NB4 (cell line): ENCODE measurements around the gene EMC1.

Experiments used
- DNase-seq: peaks from one replicate; pipeline ENCODE4 v3.0.0; 2010; ENCODE audit warnings: low read depth
- H3K4me3 ChIP-seq: one replicate; pipeline ENCODE4 v1.5.1; 2011; ENCODE audit warnings: mild to moderate bottlenecking, low read depth, low read length, moderate library complexity
- CTCF ChIP-seq: IDR thresholded peaks from one replicate; pipeline ENCODE4 v1.5.1; 2012; ENCODE audit warnings: low read depth, low read length
- MAX ChIP-seq: IDR thresholded peaks from 2 replicates; pipeline ENCODE4 v1.6.1; 2011; ENCODE audit warnings: low read depth, low read length
- MYC ChIP-seq: IDR thresholded peaks from 2 replicates; pipeline ENCODE4 v1.6.1; 2011; ENCODE audit warnings: low read depth, low read length
- POLR2A ChIP-seq: IDR thresholded peaks from 2 replicates; pipeline ENCODE4 v1.6.1; 2011; ENCODE audit warnings: mild to moderate bottlenecking; ENCODE audit not compliant: insufficient read length; ENCODE audit errors: extremely low read depth

Gene EMC1

GRCh38 chr1:19198820-19199219, 52.5 kb downstream of the EMC1 start:
- DNase-seq, result no peak
- H3K4me3 ChIP-seq, result no peak overlapping the region
- no peak for TF ChIP-seq MYC
- no peak for TF ChIP-seq MAX
- TF ChIP-seq CTCF, result no peak
- no peak for TF ChIP-seq POLR2A

DNA sequence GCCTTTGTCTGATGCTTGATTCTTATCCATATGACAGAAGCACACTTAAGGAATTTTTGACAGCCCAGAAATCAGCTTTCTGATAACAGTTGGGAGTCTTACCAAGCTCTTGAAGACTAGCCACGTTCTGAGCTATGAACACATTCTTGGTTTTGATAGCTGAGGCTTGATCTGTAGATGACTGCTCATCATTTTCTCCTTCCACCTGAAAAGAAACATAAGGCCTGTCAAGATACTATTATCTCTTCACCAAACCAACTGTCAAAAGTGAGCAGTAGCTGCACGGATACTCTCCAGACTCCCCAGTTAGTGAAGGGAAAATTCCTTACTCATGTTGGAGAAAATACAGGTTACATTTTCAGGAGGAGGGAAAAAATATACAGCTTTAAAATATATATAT, 53.5 kb downstream of the EMC1 start:
- TF ChIP-seq POLR2A, result no peak
- no peak for TF ChIP-seq MAX
- no peak for TF ChIP-seq CTCF
- no peak for TF ChIP-seq MYC
- no peak for DNase-seq
- H3K4me3 ChIP-seq, result no peak overlapping the region

DNA sequence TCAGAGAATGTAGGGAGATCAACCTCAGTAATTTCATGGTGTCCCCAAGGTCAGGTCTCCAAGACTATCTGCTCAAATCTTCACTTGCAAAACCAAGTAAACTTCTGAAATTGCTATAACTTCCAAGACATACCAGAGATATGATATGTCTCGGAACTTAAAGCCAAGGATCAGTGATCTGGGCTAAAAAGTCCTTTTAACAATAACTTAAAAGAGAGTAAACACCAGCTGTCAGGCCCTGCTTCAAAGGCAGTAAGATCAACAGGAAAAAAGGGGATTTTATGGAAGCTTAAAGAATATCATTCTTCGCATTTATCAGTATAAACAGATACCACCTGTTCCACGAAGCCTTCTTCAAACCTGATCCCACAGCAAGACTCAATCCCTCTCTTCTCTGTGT, 55.0 kb downstream of the EMC1 start:
- no peak overlapping the region for H3K4me3 ChIP-seq
- TF ChIP-seq MYC (no peak), POLR2A (no peak), CTCF (no peak), MAX (no peak)
- DNase-seq, result no peak

DNA sequence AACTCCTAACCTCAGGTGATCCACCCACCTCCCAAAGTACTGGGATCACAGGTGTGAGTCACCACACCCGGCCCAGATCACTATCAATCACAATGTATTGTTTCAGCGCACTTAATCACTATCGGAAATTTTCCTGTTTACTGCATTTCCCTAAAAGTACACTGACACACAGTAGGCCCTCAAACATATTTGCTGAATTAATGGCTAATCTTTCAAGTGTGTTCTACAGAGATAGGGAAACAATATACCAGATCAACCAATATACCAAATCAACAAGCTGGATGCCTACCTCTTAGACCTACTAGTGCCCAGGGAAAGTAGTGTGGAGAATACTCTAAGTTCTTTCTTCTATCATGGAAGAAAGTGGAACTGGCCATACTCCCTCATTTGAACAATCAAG, 58.3 kb downstream of the EMC1 start:
- no peak overlapping the region for H3K4me3 ChIP-seq
- DNase-seq, result no peak
- no peak for TF ChIP-seq MAX
- TF ChIP-seq MYC, result no peak
- no peak for TF ChIP-seq CTCF
- no peak for TF ChIP-seq POLR2A

DNA sequence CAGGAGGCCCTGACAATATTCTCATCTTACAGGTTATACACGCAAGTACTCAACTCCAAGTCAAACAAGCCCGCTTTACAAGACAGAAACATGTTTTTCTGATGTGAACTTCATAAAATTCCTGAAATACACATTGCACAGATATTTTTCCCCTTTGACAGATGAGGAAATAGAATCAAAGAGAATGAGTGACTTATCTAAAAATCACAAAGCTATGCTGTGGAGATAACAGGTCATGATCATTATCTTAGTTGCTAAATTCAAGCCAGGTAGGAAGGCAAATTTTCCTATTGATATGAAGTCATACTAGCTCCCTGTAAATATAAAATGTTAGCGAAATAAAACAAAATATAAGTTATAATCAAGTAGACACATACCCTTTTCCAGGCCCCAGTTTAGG, 59.5 kb downstream of the EMC1 start:
- H3K4me3 ChIP-seq, result no peak overlapping the region
- no peak for DNase-seq

More for the DNA sequence above, 59.5 kb downstream of the EMC1 start:
- no peak for TF ChIP-seq MAX
- no peak for TF ChIP-seq POLR2A
- no peak for TF ChIP-seq MYC
- no peak for TF ChIP-seq CTCF
